Measurements from ENCODE around the gene FIGNL1.
"Not testable (repeated sequence)": the region's sequence is repeated elsewhere in the genome, so short reads cannot be mapped to it uniquely, and the experiment has no call there.

FIGNL1 gene

DNA sequence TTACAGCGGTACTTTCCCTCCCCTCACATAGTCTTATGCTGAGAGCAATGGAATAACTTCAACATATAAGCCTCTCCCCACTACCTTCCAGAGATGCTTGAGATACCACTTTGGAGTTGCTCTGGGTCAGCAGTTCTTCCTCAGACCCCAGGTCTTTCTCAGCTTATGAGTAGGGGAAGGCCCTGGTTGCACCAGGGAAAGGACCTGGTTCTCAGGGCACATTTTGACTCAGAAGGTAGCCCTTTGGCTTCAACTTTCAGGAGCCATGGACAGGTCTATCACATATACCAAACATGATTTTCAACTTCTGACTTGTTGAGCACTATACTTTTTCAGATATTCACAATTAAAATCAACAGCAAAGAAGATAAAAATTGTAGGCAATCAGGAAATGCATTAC, 11.5 kb upstream of the FIGNL1 start:
- TF ChIP-seq EZH2phosphoT487 (IDR thresholded peaks at IDR 0.05; ENCODE audit: low read depth) (no peak), CTCF (IDR thresholded peaks at IDR 0.05; ENCODE audit: low read depth, low read length) (no peak)
- Histone ChIP-seq H3K79me2 (ENCODE audit: low read length) (no peaks in the 10 kb centered on the region), H3K27me3 (ENCODE audit: low read depth, low read length) (no peaks in the 10 kb centered on the region), H2AFZ (ENCODE audit: low read depth, low read length) (no peak overlapping the region), H3K4me1 (ENCODE audit: low read length) (0 out of 2 replicates have a peak, but pooled peaks cover 2% of the 10 kb centered on the region), H3K4me2 (ENCODE audit: low read length) (no peak overlapping the region), H3K4me3 (ENCODE audit: low read length) (no peak overlapping the region), H4K20me1 (ENCODE audit: insufficient read depth, low read length) (no peaks in the 10 kb centered on the region), H3K9ac (ENCODE audit: low read length) (no peak overlapping the region), H3K36me3 (replicated peaks; ENCODE audit: low read depth, low read length) (no peaks in the 10 kb centered on the region), H3K27ac (ENCODE audit: low read length) (no peak overlapping the region), H3K9me3 (ENCODE audit: insufficient read depth, low read length) (no peaks in the 10 kb centered on the region)

GRCh38 chr7:50459183-50459582, 9.0 kb upstream of the FIGNL1 start:
- H3K9me3 ChIP-seq (ENCODE audit: insufficient read depth, low read length): not testable (repeated sequence)

DNA sequence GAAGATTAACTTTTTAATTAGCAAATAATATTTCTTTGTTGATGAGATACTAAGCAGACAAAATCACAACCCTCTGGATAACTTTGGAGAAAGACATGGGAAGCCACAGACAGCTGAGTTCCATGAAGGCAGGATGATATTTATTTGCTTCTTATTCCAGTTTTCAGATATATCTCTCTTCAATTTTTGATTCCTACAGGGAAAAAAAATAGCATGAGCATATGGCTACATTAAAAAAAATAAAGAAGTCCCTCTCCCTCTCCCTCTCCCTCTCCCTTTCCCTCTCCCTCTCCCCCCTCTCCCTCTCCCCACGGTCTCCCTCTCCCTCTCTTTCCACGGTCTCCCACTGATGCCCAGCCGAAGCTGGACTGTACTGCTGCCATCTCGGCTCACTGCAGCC, 8.5 kb upstream of the FIGNL1 start:
- not testable (repeated sequence) for H3K4me1 ChIP-seq (ENCODE audit: low read length); H3K27ac ChIP-seq (ENCODE audit: low read length); H3K9me3 ChIP-seq (ENCODE audit: insufficient read depth, low read length); H4K20me1 ChIP-seq (ENCODE audit: insufficient read depth, low read length); H3K4me2 ChIP-seq (ENCODE audit: low read length); H3K36me3 ChIP-seq (replicated peaks; ENCODE audit: low read depth, low read length); H3K27me3 ChIP-seq (ENCODE audit: low read depth, low read length); H3K4me3 ChIP-seq (ENCODE audit: low read length); H3K79me2 ChIP-seq (ENCODE audit: low read length); H3K9ac ChIP-seq (ENCODE audit: low read length); H2AFZ ChIP-seq (ENCODE audit: low read depth, low read length)

More at GRCh38 chr7:50459183-50459582, 9.0 kb upstream of the FIGNL1 start:
- not testable (repeated sequence) for H3K27me3 ChIP-seq (ENCODE audit: low read depth, low read length); H3K4me2 ChIP-seq (ENCODE audit: low read length); H3K9ac ChIP-seq (ENCODE audit: low read length); H3K27ac ChIP-seq (ENCODE audit: low read length); H3K79me2 ChIP-seq (ENCODE audit: low read length); H3K4me1 ChIP-seq (ENCODE audit: low read length); H3K36me3 ChIP-seq (replicated peaks; ENCODE audit: low read depth, low read length); H3K4me3 ChIP-seq (ENCODE audit: low read length); H4K20me1 ChIP-seq (ENCODE audit: insufficient read depth, low read length); H2AFZ ChIP-seq (ENCODE audit: low read depth, low read length)

GRCh38 chr7:50456371-50457123, 6.4 kb upstream of the FIGNL1 start:
- Histone ChIP-seq H3K27ac (ENCODE audit: low read length) (no peak overlapping the region), H3K4me3 (ENCODE audit: low read length) (no peak overlapping the region), H3K36me3 (replicated peaks; ENCODE audit: low read depth, low read length) (no peaks in the 10 kb centered on the region), H3K79me2 (ENCODE audit: low read length) (no peaks in the 10 kb centered on the region), H4K20me1 (ENCODE audit: insufficient read depth, low read length) (no peaks in the 10 kb centered on the region), H3K9ac (ENCODE audit: low read length) (no peak overlapping the region), H3K4me2 (ENCODE audit: low read length) (no peak overlapping the region), H2AFZ (ENCODE audit: low read depth, low read length) (no peak overlapping the region), H3K27me3 (ENCODE audit: low read depth, low read length) (no peaks in the 10 kb centered on the region), H3K9me3 (ENCODE audit: insufficient read depth, low read length) (no peaks in the 10 kb centered on the region), H3K4me1 (ENCODE audit: low read length) (no peaks in the 10 kb centered on the region)
- TF ChIP-seq CTCF (IDR thresholded peaks at IDR 0.05; ENCODE audit: low read depth, low read length) (no peak), EZH2phosphoT487 (IDR thresholded peaks at IDR 0.05; ENCODE audit: low read depth) (no peak)

GRCh38 chr7:50455658-50456057, 5.5 kb upstream of the FIGNL1 start:
- Histone ChIP-seq H3K9ac (ENCODE audit: low read length) (no peak overlapping the region), H4K20me1 (ENCODE audit: insufficient read depth, low read length) (no peaks in the 10 kb centered on the region), H3K27me3 (ENCODE audit: low read depth, low read length) (no peaks in the 10 kb centered on the region), H3K36me3 (replicated peaks; ENCODE audit: low read depth, low read length) (no peaks in the 10 kb centered on the region), H3K4me3 (ENCODE audit: low read length) (no peak overlapping the region), H2AFZ (ENCODE audit: low read depth, low read length) (no peak overlapping the region), H3K4me1 (ENCODE audit: low read length) (peaks cover 6% of the 10 kb centered on the region), H3K9me3 (ENCODE audit: insufficient read depth, low read length) (no peaks in the 10 kb centered on the region), H3K27ac (ENCODE audit: low read length) (no peak overlapping the region), H3K4me2 (ENCODE audit: low read length) (no peak overlapping the region), H3K79me2 (ENCODE audit: low read length) (peaks cover under 1% of the 10 kb centered on the region; the same call in 1 of the 2 replicates)
- no peak for TF ChIP-seq EZH2phosphoT487 (IDR thresholded peaks at IDR 0.05; ENCODE audit: low read depth)
- no peak for TF ChIP-seq CTCF (IDR thresholded peaks at IDR 0.05; ENCODE audit: low read depth, low read length)
